Stimulated activated naive CD8-positive, alpha-beta T cell treated with anti-CD3 and anti-CD28 coated beads, Interleukin-15, Interleukin-2, amounts not matched to agents 100 ng/mL and 50 ng/mL, for 24 hours (primary cell): ENCODE measurements around the gene EDAR.

ENCODE experiments used
- H3K27ac Mint-ChIP-seq: one replicate; pipeline ENCODE4 v1.8.0; 2021; ENCODE audit warnings: mild to moderate bottlenecking, mixed read lengths
- H3K27me3 Mint-ChIP-seq: one replicate; pipeline ENCODE4 v1.8.0; 2021; ENCODE audit warnings: mixed read lengths
- H3K36me3 Mint-ChIP-seq: one replicate; pipeline ENCODE4 v1.8.0; 2021; ENCODE audit warnings: low read depth, mixed read lengths
- H3K4me1 Mint-ChIP-seq: one replicate; pipeline ENCODE4 v1.8.0; 2021; ENCODE audit warnings: low read depth, mixed read lengths
- H3K4me3 Mint-ChIP-seq: one replicate; pipeline ENCODE4 v1.8.0; 2021; ENCODE audit warnings: mild to moderate bottlenecking, mixed read lengths
- H3K9me3 Mint-ChIP-seq: one replicate; pipeline ENCODE4 v1.8.0; 2021; ENCODE audit warnings: mixed read lengths

EDAR gene

GRCh38 chr2:108877506-108877905 is 111.5 kb downstream of the EDAR start:
- no peaks in the 10 kb centered on the region for H3K27me3 Mint-ChIP-seq
- no peak overlapping the region for H3K4me3 Mint-ChIP-seq
- H3K27ac Mint-ChIP-seq: no peak overlapping the region
- peaks cover 19% of the 10 kb centered on the region for H3K9me3 Mint-ChIP-seq
- H3K4me1 Mint-ChIP-seq: no peaks in the 10 kb centered on the region
- peaks cover 35% of the 10 kb centered on the region for H3K36me3 Mint-ChIP-seq

- Mint-ChIP-seq H3K4me3 (no peak overlapping the region), H3K27ac (no peak overlapping the region), H3K36me3 (peaks cover 61% of the 10 kb centered on the region), H3K27me3 (no peaks in the 10 kb centered on the region), H3K4me1 (no peaks in the 10 kb centered on the region), H3K9me3 (peaks cover 21% of the 10 kb centered on the region)
These were observed 118.9 kb downstream of the EDAR start for GRCh38 chr2:108870069-108870644.

- no peaks in the 10 kb centered on the region for H3K27me3 Mint-ChIP-seq
- H3K4me3 Mint-ChIP-seq: no peak overlapping the region
- peaks cover 56% of the 10 kb centered on the region for H3K36me3 Mint-ChIP-seq
- no peaks in the 10 kb centered on the region for H3K4me1 Mint-ChIP-seq
- H3K27ac Mint-ChIP-seq: no peak overlapping the region
- H3K9me3 Mint-ChIP-seq: peaks cover 21% of the 10 kb centered on the region
These were observed 119.5 kb downstream of the EDAR start for GRCh38 chr2:108869542-108869941.

GRCh38 chr2:108868911-108869310 is 120.1 kb downstream of the EDAR start:
- Mint-ChIP-seq H3K4me3 (no peak overlapping the region), H3K27ac (no peak overlapping the region), H3K27me3 (no peaks in the 10 kb centered on the region), H3K4me1 (no peaks in the 10 kb centered on the region), H3K9me3 (peaks cover 21% of the 10 kb centered on the region), H3K36me3 (peaks cover 51% of the 10 kb centered on the region)

- H3K27me3 Mint-ChIP-seq: no peaks in the 10 kb centered on the region
- H3K9me3 Mint-ChIP-seq: peaks cover 21% of the 10 kb centered on the region
- peaks cover 56% of the 10 kb centered on the region for H3K36me3 Mint-ChIP-seq
- H3K4me1 Mint-ChIP-seq: no peaks in the 10 kb centered on the region
- H3K27ac Mint-ChIP-seq: no peak overlapping the region
- no peak overlapping the region for H3K4me3 Mint-ChIP-seq
These were observed 123.0 kb downstream of the EDAR start for GRCh38 chr2:108866041-108866440.

GRCh38 chr2:108858894-108859293 is 130.1 kb downstream of the EDAR start:
- H3K9me3 Mint-ChIP-seq: no peaks in the 10 kb centered on the region
- H3K27ac Mint-ChIP-seq: no peak overlapping the region
- H3K36me3 Mint-ChIP-seq: peaks cover 37% of the 10 kb centered on the region
- H3K27me3 Mint-ChIP-seq: no peaks in the 10 kb centered on the region
- H3K4me1 Mint-ChIP-seq: no peaks in the 10 kb centered on the region
- no peak overlapping the region for H3K4me3 Mint-ChIP-seq

GRCh38 chr2:108855194-108855593 is 133.8 kb downstream of the EDAR start:
- Mint-ChIP-seq H3K36me3 (peaks cover 42% of the 10 kb centered on the region), H3K27ac (no peak overlapping the region), H3K4me3 (no peak overlapping the region), H3K27me3 (no peaks in the 10 kb centered on the region), H3K4me1 (no peaks in the 10 kb centered on the region), H3K9me3 (no peaks in the 10 kb centered on the region)

GRCh38 chr2:108854484-108854883 is 134.5 kb downstream of the EDAR start:
- Mint-ChIP-seq H3K4me3 (no peak overlapping the region), H3K4me1 (no peaks in the 10 kb centered on the region), H3K9me3 (no peaks in the 10 kb centered on the region), H3K27ac (no peak overlapping the region), H3K27me3 (no peaks in the 10 kb centered on the region), H3K36me3 (peaks cover 40% of the 10 kb centered on the region)

- Mint-ChIP-seq H3K9me3 (no peaks in the 10 kb centered on the region), H3K27ac (no peak overlapping the region), H3K4me1 (no peaks in the 10 kb centered on the region), H3K27me3 (no peaks in the 10 kb centered on the region), H3K4me3 (no peak overlapping the region), H3K36me3 (peaks cover 29% of the 10 kb centered on the region)
These were observed 135.6 kb downstream of the EDAR start for GRCh38 chr2:108853421-108853820.

GRCh38 chr2:108852375-108852774 is 136.6 kb downstream of the EDAR start:
- no peaks in the 10 kb centered on the region for H3K27me3 Mint-ChIP-seq
- no peak overlapping the region for H3K27ac Mint-ChIP-seq
- H3K4me3 Mint-ChIP-seq: no peak overlapping the region
- no peaks in the 10 kb centered on the region for H3K4me1 Mint-ChIP-seq
- H3K36me3 Mint-ChIP-seq: peaks cover 24% of the 10 kb centered on the region
- no peaks in the 10 kb centered on the region for H3K9me3 Mint-ChIP-seq

GRCh38 chr2:108847000-108847399 is 142.0 kb downstream of the EDAR start:
- Mint-ChIP-seq H3K4me1 (no peaks in the 10 kb centered on the region), H3K27me3 (no peaks in the 10 kb centered on the region), H3K27ac (no peak overlapping the region), H3K4me3 (no peak overlapping the region), H3K9me3 (no peaks in the 10 kb centered on the region), H3K36me3 (peaks cover 38% of the 10 kb centered on the region)

- H3K27me3 Mint-ChIP-seq: no peaks in the 10 kb centered on the region
- H3K27ac Mint-ChIP-seq: no peak overlapping the region
- no peaks in the 10 kb centered on the region for H3K4me1 Mint-ChIP-seq
- H3K36me3 Mint-ChIP-seq: peaks cover 40% of the 10 kb centered on the region
- no peak overlapping the region for H3K4me3 Mint-ChIP-seq
- H3K9me3 Mint-ChIP-seq: no peaks in the 10 kb centered on the region
These were observed 143.1 kb downstream of the EDAR start for GRCh38 chr2:108845923-108846322.
